HCT116 (cell line): ENCODE data around the gene RNF208. TPM values are rescaled to one million over a fixed set of nuclear protein-coding genes. Genes with fewer than 3 reads are reported as not detected.

Source experiments
- ATAC-seq: fragments of 200-7000 bp; cut with Tn5 transposase; 2 replicates; pipeline ENCODE4 v1.9.1; 2020; ENCODE audit warnings: mild to moderate bottlenecking, moderate library complexity
- BruUV-seq: library from RNA; stranded (reverse); fragments of 400-500 nt; replicated peaks from 2 replicates; lab custom pipeline; 2021; lab: Mats Ljungman, UMichigan
- CTCF ChIA-PET: fragments of 300-600 bp; sonication (Branson Sonifier 250); formaldehyde crosslinking; loops from one replicate; lab custom pipeline; 2021; ENCODE audit warnings: antibody characterized with exemption; lab: Charles Lee
- POLR2A ChIA-PET: fragments of 300-600, 350-600 bp; sonication (Branson Sonifier 250); formaldehyde crosslinking; loops from one replicate; lab custom pipeline; 2021; ENCODE audit warnings: antibody characterized with exemption; lab: Charles Lee
- RAD21 ChIA-PET, 2 experiments: fragments of 300-600 bp; sonication (Branson Sonifier 250); formaldehyde crosslinking; loops; one replicate each; lab custom pipeline; 2023; ENCODE audit warnings: low total read pairs in 2 of 2; ENCODE audit not compliant: uncharacterized antibody in 2 of 2, unreplicated experiment in 2 of 2, low non-redundant PET in 1 of 2; lab: Charles Lee
- DNase-seq: peaks from one replicate; pipeline ENCODE4 v3.0.0-alpha.2; 2010; ENCODE audit warnings: low read depth, low spot score
- H2AFZ ChIP-seq: fragments of 200-600 bp; shearing (Covaris generic), sonication (generic); 2 replicates; pipeline ENCODE4 v1.6.1; 2017; ENCODE audit warnings: low read depth, mixed run types, mixed read lengths, antibody characterized with exemption, low read length; ENCODE audit not compliant: poor library complexity, severe bottlenecking
- H3K27ac ChIP-seq: 2 replicates; pipeline ENCODE4 v1.5.1; 2012; ENCODE audit warnings: low read depth, low read length
- H3K27me3 ChIP-seq: fragments of 200-600 bp; sonication (generic); 2 replicates; pipeline ENCODE4 v1.6.1; 2016; ENCODE audit warnings: mixed run types, low read length, mixed read lengths; ENCODE audit not compliant: insufficient read depth
- H3K36me3 ChIP-seq, 2 experiments: fragments of 200-500 bp in 1 of 2; fragments of 200-600 bp in 1 of 2; sonication (Bioruptor generic) in 1 of 2; sonication (generic) in 1 of 2; 2 replicates each; pipeline versions ENCODE4 v1.5.1 to v1.6.1; 2014 to 2016; ENCODE audit warnings: low read length in 2 of 2, inconsistent platforms in 1 of 2, mixed read lengths in 1 of 2, mixed run types in 1 of 2; ENCODE audit not compliant: insufficient read depth in 2 of 2, control insufficient read depth in 1 of 2
- H3K4me1 ChIP-seq, 2 experiments: fragments of 200-600 bp in 1 of 2; sonication (generic) in 1 of 2; 2 replicates each; pipeline versions ENCODE4 v1.5.1 to v1.6.1; 2012 to 2017; ENCODE audit warnings: low read length in 2 of 2, inconsistent platforms in 1 of 2, mild to moderate bottlenecking in 1 of 2, mixed read lengths in 1 of 2, mixed run types in 1 of 2, moderate library complexity in 1 of 2; ENCODE audit not compliant: insufficient read depth in 2 of 2, control insufficient read depth in 1 of 2
- H3K4me2 ChIP-seq: fragments of 200-600 bp; sonication (generic); 2 replicates; pipeline ENCODE4 v1.6.1; 2017; ENCODE audit warnings: mixed run types, low read length, mixed read lengths
- H3K4me3 ChIP-seq, 2 experiments: fragments of 200-600 bp in 1 of 2; sonication (generic) in 1 of 2; replicated peaks in 1 of 2; 2 replicates each; pipeline ENCODE4 v1.5.1; 2011 to 2016; ENCODE audit warnings: low read length in 2 of 2, control low read depth in 1 of 2, low read depth in 1 of 2, mild to moderate bottlenecking in 1 of 2, mixed read lengths in 1 of 2, mixed run types in 1 of 2
- H3K79me2 ChIP-seq: fragments of 200-600 bp; sonication (generic); 2 replicates; pipeline ENCODE4 v1.6.1; 2017; ENCODE audit warnings: mild to moderate bottlenecking, mixed run types, low read length, moderate library complexity, mixed read lengths; ENCODE audit not compliant: insufficient read depth
- H3K9ac ChIP-seq: fragments of 200-600 bp; sonication (generic); 2 replicates; pipeline ENCODE4 v1.6.1; 2016; ENCODE audit warnings: low read length, mixed read lengths
- H3K9me2 ChIP-seq: fragments of 200-600 bp; sonication (generic), shearing (Covaris generic); 2 replicates; pipeline ENCODE4 v1.6.1; 2017; ENCODE audit warnings: mixed run types, mild to moderate bottlenecking, moderate library complexity; ENCODE audit not compliant: insufficient read depth
- H3K9me3 ChIP-seq, 2 experiments: fragments of 200-500 bp in 1 of 2; fragments of 200-600 bp in 1 of 2; sonication (Bioruptor generic) in 1 of 2; sonication (generic) in 1 of 2; 2 replicates each; pipeline ENCODE4 v1.6.1; 2014 to 2017; ENCODE audit warnings: low read length in 2 of 2, mixed read lengths in 2 of 2, inconsistent platforms in 1 of 2, low read depth in 1 of 2, mild to moderate bottlenecking in 1 of 2, mixed run types in 1 of 2, moderate library complexity in 1 of 2; ENCODE audit not compliant: control insufficient read depth in 1 of 2, insufficient read depth in 1 of 2
- H4K20me1 ChIP-seq: fragments of 200-600 bp; sonication (generic), shearing (Covaris generic); 2 replicates; pipeline ENCODE4 v1.6.1; 2017; ENCODE audit warnings: mixed run types, mild to moderate bottlenecking, moderate library complexity; ENCODE audit not compliant: insufficient read depth
- CBX3 ChIP-seq: IDR thresholded peaks from 2 replicates; pipeline ENCODE4 v1.6.1; 2012; ENCODE audit warnings: low read depth
- EGR1 ChIP-seq: IDR thresholded peaks from 2 replicates; pipeline ENCODE4 v1.6.1; 2012; ENCODE audit warnings: low read depth
- ZNF274 ChIP-seq: fragments of 200-500 bp; sonication (Bioruptor generic); IDR thresholded peaks from 2 replicates; pipeline ENCODE4 v1.6.1; 2014; ENCODE audit warnings: mild to moderate bottlenecking, low read depth, low read length, inconsistent platforms
- intact Hi-C: fragments of 100-400 bp; cut with micrococcal nuclease; formaldehyde crosslinking; loops from 2 replicates; pipeline ENCODE4 v1.10.0; 2022
- total RNA-seq: library from RNA; stranded (reverse); gene quantifications from one replicate; pipeline ENCODE4 v1.2.1, GENCODE V29; 2021; ENCODE audit not compliant: unreplicated experiment
- TF ChIP-seq, protein P1 (sequence below): IDR thresholded peaks from 2 replicates; pipeline ENCODE4 v1.6.1; 2011; ENCODE audit warnings: mild to moderate bottlenecking, low read length, moderate library complexity; ENCODE audit not compliant: insufficient replicate concordance; ENCODE audit errors: extremely low read depth
- TF ChIP-seq, protein P2 (sequence below): IDR thresholded peaks from 2 replicates; pipeline ENCODE4 v1.6.1; 2012

The RNF208 gene
- total RNA-seq, 1 experiment from 2014 or later: 26.1 TPM

DNA sequence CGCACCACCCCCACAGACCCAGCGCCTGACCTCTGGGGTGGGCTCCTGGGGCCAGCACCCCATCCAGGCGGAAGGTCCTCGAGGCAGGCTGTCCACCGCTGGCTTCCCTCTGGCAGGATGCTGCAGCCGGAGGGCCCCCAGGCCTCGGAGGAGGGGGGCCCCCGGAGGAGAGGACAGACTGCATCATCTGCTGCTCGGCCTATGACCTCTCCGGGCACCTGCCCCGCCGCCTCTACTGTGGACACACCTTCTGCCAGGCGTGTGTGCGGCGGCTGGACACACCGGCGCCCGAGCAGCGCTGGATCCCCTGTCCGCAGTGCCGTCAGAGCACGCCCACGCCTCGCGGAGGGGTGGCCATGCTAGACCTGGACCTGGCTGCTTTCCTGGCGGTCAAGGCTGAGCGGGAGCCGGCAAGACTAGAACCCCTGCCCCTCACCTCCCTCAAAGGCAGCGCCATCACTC is 6.5 kb upstream of the RNF208 start:
- TF ChIP-seq, protein P1, sequence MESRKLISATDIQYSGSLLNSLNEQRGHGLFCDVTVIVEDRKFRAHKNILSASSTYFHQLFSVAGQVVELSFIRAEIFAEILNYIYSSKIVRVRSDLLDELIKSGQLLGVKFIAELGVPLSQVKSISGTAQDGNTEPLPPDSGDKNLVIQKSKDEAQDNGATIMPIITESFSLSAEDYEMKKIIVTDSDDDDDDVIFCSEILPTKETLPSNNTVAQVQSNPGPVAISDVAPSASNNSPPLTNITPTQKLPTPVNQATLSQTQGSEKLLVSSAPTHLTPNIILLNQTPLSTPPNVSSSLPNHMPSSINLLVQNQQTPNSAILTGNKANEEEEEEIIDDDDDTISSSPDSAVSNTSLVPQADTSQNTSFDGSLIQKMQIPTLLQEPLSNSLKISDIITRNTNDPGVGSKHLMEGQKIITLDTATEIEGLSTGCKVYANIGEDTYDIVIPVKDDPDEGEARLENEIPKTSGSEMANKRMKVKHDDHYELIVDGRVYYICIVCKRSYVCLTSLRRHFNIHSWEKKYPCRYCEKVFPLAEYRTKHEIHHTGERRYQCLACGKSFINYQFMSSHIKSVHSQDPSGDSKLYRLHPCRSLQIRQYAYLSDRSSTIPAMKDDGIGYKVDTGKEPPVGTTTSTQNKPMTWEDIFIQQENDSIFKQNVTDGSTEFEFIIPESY: no peak
- no peak for TF ChIP-seq ZNF274
- no peak for TF ChIP-seq EGR1
- TF ChIP-seq, protein P2, sequence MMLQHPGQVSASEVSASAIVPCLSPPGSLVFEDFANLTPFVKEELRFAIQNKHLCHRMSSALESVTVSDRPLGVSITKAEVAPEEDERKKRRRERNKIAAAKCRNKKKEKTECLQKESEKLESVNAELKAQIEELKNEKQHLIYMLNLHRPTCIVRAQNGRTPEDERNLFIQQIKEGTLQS: no peak
- TF ChIP-seq CBX3: no peak
- Histone ChIP-seq H3K36me3 (no peaks in the 10 kb centered on the region), H3K27ac (peak overlapping the region; percentile 43; the same call in 1 of the 2 replicates), H3K9ac (no peak overlapping the region), H3K4me3 (no peak overlapping the region), H2AFZ (no peak overlapping the region), H3K4me1 (peaks cover 44 to 60% of the 10 kb centered on the region in 2 experiments), H3K79me2 (no peaks in the 10 kb centered on the region), H3K27me3 (no peaks in the 10 kb centered on the region), H3K4me2 (no peak overlapping the region), H3K9me2 (no peaks in the 10 kb centered on the region), H3K9me3 (no peaks in the 10 kb centered on the region), H4K20me1 (no peaks in the 10 kb centered on the region)
- ChIA-PET POLR2A (interaction anchor here (1.4 to 2.5 kb wide), 2 partner anchors 8 to 12 kb away, joined by 3 to 16 read pairs; partner anchors contain the start of gene TUBB4B), RAD21 (interaction anchor here in 1 of 2 experiments (1.6 kb wide), 1 partner anchor 110 kb away, joined by 3 read pairs; no protein-coding TSS in a partner anchor), CTCF (interaction anchor here (1.5 to 4.7 kb wide), 3 partner anchors 9 to 33 kb away, joined by 4 to 43 read pairs (median 10); no protein-coding TSS in a partner anchor)
- DNase-seq (no peak), ATAC-seq (no peak)
- intact Hi-C loops: loop anchor here (5.0 to 10.0 kb wide), 3 partner anchors 41 to 444 kb away; partner anchors contain the start of genes ANAPC2, NPDC1 and SSNA1
- BruUV-seq: no TSS peak
